ENCODE data around the gene CFC1.
"Not testable (repeated sequence)": the region's sequence is repeated elsewhere in the genome, so short reads cannot be mapped to it uniquely, and the experiment has no call there.

The CFC1 gene

DNA sequence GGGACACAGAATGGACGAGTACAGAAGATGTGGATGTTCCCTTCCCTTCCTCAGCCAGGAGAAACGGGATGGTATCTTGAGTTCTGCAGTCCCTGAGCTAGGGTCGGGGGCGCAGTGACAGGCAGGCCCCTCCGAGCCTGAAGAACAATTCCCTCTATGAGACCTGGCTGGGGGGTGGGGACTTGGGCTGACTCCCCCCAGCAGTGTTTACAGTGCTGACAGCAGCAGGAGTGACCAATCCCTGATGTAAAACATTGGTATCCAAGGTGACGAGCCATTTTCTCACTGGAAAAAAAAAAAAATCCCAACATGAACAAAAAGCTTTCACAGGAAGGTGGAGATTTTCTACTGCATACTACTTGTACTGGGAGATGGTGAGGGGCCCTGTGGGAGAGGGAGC lies at the start of gene CFC1:
Gene CFC1, minus strand, starts transcription at position 183 of the 400 bp plus-strand sequence. CDS start 288 bp downstream, outside the sequence.
- DNase-seq; in situ Hi-C loops (cut with MboI; ENCODE audit: low pct_unique_long_range_greater_than_20kb, low sequenced_read_pairs): not testable (repeated sequence)

DNA sequence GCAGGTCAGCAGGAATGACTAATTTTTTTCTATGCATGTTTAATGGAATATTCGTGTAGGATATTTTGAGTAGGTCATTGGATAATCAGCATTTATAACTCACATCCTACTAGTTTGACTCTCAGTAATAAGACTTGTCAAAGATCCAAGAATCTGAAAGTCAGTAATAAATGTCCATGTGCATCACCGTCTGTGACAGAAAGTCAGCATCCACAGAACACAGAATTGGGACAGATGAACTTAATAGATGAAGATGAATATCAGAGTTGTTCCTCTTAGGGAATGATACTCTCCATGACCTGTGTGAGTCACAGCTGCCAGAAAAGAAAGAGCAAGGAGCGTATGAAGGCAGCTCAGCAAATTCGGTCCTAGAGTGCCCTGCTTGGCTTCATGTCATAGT lies 42.3 kb upstream of the CFC1 start:
- in situ Hi-C loops (cut with MboI; ENCODE audit: low pct_unique_long_range_greater_than_20kb, low sequenced_read_pairs); DNase-seq: not testable (repeated sequence)

DNA sequence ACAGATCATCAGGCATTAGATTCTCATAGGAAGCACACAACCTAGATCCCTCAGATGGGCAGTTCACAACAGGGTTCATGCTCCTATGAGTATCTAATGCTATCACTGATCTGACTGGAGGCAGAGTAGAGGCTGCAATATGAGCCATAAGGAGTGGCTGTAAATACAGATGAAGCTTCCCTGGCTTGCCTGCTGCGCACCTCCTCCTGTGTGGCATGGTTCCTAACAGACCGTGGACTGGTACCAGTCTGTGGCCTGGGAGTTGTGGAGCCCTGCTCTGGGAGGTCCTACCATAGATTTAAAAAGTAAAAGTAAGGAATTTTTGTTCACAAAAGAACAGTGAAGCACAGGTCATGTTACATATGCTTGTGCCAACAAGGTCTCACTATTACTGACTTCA lies 39.6 kb upstream of the CFC1 start:
- in situ Hi-C loops (cut with MboI; ENCODE audit: low pct_unique_long_range_greater_than_20kb, low sequenced_read_pairs); DNase-seq: not testable (repeated sequence)

DNA sequence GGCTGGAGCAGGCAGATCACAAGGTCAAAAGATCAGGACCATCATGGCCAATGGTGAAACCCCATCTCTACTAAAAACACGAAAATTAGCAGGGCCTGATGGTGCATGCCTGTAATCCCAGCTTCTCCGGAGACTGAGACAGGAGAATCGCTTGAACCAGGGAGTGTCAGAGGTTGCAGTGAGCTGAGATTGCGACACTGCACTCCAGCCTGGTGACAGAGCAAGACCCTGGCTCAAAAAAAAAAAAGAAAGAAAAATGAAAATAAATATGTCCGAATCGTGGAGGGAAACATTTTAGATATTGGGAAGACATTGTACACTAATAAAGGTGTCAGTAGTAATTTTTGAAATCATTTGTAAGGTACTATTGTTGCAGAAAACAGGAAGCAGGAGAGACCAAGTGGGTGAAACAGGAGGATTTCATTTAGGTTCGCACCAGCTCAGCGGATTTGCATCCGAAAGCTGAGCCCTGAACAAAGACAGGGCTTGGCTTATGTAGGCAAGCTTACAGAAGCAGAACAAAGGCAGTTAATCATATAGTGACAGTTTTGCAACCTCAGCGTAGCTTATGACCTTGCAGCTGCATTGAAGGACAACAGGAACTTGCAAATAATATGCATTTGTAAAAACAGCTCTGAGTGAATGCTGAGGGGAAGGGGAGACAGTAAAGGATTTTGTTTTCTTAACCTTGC lies 29.6 kb upstream of the CFC1 start:
- in situ Hi-C loops (cut with MboI; ENCODE audit: low pct_unique_long_range_greater_than_20kb, low sequenced_read_pairs); DNase-seq: not testable (repeated sequence)

DNA sequence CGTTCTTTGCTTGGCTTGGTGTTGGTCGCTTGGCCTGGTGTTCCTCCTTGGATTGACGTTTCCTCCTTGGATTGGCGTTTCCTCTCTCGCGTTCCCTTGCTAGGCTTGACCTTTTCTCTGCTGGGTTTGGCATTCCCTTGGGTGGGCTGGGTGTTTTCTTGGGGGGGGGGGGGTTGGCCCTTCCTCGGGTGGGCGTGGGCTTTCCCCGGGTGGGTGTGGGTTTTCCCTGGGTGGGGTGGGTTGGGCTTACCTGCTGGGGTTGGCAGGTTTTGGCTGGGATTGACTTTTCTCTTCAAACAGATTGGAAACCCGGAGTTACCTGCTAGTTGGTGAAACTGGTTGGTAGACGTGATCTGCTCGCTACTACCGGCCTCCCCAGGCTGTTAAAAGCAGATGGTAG lies 11.8 kb upstream of the CFC1 start, which contains the start of gene POTEJ:
Gene POTEJ, plus strand, starts transcription at position 301 of the 400 bp plus-strand sequence. Its CDS starts 93 bp downstream, at position 394.
- in situ Hi-C loops (cut with MboI; ENCODE audit: low pct_unique_long_range_greater_than_20kb, low sequenced_read_pairs); DNase-seq: not testable (repeated sequence)

DNA sequence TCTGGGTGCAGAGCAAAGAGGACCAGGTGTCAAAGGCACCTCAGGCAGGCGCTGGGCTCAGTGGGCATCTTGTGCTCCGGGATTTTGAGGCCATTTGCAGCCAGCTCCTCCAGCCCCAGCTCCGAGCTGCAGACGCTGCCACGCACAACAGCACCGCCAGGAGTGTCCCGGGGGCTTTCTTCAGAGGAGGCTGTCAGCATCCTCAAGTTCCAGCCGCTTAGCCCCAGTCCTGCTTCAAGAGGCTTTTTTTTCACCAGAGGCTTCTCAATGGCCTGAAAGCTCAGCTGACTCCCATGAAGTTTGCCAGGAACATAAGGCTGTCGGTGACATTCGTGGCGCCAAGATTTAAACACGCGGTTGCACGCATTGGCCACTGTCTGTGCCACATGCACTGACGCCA lies 11.1 kb upstream of the CFC1 start:
- in situ Hi-C loops (cut with MboI; ENCODE audit: low pct_unique_long_range_greater_than_20kb, low sequenced_read_pairs); DNase-seq: not testable (repeated sequence)

DNA sequence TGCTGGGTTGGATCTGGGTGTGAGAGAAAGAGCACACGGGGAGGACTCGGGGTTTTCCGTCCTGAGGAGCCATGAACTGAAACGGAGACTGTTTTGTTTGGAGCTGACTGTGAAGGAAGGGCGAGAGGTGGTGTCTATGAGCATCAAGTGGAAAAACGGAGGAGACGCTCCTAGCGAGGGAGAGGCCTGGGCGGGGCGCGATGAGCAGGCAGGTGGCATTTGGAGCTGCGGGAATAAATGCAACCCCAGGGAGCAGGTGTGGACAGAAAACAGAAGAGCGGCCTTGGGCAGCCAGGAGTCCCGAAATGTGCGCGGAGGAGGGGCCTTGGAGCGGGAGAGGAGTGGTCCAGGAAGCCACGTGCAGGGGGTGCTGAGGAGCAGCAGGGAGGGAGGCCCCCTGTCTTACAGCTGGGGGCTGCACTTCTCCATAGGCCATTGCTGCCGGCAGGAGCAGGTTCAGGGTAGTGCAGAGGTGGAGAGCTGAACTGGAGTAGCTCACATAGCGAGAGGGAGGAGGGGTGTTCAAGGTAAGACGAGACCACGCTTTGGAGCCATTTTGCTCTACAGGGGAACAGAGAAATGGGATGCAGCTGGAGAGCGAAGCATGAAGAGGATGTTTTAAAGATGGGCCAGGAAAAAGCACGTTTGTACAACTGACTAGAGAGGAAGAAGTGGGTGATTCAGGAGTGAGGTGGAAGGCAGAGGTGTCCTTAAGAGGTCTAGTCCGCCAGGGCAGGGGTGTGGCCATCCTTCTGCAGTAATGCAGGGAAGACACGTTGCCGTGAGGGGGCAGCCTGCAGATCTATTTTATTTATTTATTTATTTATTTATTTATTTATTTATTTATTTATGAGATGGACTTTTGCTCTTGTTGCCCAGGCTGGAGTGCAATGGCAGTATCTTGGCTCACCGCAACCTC lies 9.9 kb upstream of the CFC1 start:
- DNase-seq; in situ Hi-C loops (cut with MboI; ENCODE audit: low pct_unique_long_range_greater_than_20kb, low sequenced_read_pairs): not testable (repeated sequence)

DNA sequence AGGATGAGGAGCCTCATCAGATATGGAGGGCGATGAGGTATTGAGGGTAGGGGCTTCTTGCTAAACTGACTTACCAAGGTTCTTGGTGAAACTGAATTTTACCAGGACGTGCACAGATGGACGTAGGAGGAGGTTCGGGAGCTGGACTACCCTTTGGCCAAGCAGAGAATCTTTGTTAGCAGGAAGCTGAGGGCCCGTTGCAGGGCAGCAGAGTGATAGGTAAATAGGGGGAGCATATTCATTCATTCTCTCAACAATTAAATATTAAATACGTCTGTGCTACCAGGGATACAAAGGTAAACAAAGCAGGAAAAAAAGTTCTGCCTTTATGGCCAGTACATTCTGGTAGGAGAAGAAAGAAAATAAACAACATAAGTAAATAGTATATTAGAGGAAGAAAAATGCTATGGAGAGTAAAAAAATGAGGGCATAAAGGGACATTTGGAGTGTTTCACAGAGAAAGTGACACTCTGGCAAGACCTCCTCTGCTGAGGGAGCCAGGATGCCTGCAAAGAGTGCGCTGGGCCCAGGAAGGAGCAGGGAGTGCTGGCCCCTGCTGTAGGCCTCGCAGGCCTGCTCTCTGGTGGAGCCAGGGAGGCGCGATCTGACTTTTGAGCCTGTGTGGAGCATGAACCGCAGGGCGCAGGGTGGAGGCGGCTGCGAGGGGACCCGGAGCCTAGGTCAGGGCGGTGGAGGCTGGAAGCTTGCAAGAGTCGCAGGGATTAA lies 9.1 kb upstream of the CFC1 start:
- DNase-seq; in situ Hi-C loops (cut with MboI; ENCODE audit: low pct_unique_long_range_greater_than_20kb, low sequenced_read_pairs): not testable (repeated sequence)

DNA sequence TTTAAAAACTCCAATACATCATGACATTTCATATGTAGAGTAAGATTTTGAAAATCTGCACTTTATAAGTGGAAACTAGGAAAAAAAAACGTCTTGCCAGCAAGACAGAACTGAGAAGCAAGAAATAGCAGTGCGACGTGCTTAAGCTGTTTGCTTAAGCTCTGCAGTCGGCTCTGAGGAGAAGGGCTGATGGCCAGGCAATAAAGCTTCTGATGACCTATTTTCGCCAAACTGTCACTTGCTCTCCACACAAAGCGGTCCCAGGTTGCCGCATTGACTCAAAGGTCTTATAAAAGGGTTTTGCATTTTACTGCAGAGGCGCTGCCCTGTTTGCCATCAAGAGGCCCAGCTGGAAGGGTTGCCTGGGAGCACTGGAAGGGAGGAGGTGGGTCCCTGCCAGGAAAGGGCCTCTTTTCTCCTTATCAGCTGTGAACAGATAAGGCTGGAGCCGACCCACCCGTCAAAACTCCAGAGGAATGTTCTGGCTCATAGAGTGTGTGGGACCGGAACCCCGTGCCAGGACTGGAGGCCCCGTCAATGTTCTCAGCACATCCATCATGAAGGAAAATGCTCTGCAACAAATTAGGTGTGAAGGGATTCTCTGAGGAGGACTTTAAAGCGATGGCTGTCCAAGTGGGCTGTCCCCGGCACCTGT lies 2.4 kb upstream of the CFC1 start:
- in situ Hi-C loops (cut with MboI; ENCODE audit: low pct_unique_long_range_greater_than_20kb, low sequenced_read_pairs); DNase-seq: not testable (repeated sequence)

DNA sequence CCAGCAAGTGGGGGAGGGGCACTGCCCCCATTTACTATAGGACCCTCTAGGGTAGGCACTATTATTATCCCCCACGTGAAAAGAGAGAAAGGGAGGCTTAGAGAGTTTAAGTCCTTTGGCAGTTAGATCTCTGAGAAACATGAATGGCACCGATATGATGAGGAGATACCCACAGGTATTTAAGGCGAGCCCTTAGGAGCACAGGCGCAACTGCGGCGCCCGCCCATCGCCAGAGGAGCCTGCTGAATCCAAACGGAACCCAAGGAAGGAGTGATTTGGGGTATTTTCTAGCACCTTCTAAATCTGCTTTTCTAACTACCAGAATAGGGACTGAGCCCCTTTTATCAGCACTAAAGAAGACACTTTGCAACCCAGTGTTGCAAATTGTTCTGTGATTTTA lies 551 bp upstream of the CFC1 start:
- DNase-seq; in situ Hi-C loops (cut with MboI; ENCODE audit: low pct_unique_long_range_greater_than_20kb, low sequenced_read_pairs): not testable (repeated sequence)

DNA sequence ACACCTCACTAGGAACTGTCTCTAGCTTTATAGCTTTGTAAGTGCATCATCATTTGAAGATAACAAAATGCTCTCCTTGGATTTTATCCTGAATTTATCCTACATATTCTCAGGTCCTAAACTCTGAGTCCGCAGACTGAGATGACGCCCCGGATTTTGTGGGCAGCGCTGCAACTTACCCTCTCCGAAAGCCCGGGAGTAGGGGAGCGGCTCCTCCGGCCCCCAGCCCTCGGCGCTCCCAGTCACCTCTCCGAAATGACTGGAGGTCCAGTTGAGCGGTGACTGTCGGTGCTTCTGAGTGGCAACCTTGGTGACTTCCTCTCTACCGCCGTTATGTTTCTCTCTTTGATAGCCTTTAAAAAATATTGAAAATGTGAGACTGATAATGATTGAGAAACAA lies 912 bp downstream of the CFC1 start:
- DNase-seq; in situ Hi-C loops (cut with MboI; ENCODE audit: low pct_unique_long_range_greater_than_20kb, low sequenced_read_pairs): not testable (repeated sequence)

DNA sequence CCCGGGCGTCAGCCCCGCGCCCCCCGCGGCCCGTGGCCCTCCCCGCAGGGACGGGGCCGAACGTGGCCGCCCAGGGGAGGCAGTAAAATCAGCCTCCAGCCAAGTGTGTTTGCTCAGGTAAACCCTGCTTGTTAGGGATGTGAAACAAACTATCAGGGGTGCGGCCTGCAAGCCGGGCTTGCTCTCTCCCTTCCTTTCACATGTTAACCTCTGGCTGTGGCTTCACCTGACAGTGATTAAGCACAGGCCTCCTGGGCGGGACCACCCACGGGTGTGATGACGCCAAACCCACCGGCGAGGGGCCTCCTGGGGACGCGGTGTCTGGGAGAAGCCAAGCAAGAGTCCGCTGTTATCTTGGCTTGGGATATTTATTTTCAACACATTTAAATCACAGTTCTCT lies 1.4 kb downstream of the CFC1 start:
- in situ Hi-C loops (cut with MboI; ENCODE audit: low pct_unique_long_range_greater_than_20kb, low sequenced_read_pairs); DNase-seq: not testable (repeated sequence)

DNA sequence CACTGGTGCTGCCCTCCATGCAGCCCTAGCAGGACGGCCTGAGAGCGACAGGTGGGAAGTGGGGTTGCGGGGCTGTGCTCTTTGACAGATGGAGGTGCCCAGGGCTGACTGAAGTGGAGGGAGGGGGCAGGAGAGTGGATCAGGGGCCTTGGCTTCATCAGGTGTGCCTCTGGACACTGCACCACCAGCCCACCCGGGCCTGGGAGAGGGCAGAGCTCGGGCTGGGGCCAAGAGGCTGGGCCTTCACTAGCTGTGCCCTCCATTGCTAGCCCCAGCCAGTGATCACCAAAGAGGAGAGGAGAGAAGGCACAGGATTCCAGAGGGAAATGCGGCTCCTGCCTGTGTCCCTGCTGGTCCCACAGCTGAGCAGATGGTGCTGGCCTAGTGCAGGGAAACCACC lies 2.6 kb downstream of the CFC1 start:
- in situ Hi-C loops (cut with MboI; ENCODE audit: low pct_unique_long_range_greater_than_20kb, low sequenced_read_pairs); DNase-seq: not testable (repeated sequence)

DNA sequence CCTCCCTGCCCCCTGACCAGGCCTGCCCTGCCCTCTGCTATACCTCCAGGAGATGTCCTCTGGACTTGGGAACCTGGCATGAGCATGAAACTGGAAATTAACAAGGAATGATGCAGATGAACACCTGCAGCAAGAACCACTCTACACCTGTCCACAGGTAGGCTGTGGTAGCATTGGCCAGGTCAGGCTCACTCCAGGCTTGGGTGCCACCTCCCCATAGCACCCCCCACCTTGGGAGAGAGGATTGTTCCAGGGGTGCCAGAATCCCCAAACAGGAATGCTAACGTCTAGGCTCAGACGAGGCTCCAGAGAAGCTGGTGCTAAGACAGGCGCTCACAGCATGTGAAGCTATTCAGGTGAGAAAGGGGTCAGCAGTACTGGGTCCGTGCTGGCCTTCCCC lies 5.4 kb downstream of the CFC1 start:
- DNase-seq; in situ Hi-C loops (cut with MboI; ENCODE audit: low pct_unique_long_range_greater_than_20kb, low sequenced_read_pairs): not testable (repeated sequence)

DNA sequence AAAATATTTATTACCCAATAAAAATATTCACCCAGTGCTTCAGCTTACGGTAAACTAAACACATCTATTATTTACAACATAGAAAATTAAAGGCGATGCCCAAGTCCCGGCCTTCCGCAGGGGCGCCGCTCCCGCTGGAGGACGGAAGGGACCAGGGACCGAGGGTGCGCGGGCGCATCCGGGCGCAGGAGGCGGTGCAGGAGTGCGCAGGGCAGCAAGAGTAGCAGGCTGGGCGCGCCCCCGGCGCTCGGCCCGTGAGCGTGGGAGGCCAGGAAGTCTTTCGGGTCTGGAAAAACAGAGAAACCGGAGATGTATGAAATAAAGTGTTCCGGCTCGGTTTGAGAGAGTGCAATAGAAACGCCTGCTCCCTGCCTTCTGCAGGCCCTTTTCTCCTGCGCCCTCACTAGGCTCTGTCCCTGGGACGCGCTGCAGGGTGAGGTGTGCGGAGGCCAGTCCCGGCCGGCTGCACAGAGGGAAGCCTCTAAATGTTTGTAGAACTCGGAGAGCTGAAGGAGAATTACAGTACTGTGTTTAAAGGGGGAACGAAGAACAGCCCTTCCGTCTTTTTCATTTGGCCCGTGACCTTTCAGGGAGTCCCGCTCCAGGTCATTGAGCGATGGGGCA lies 6.5 kb downstream of the CFC1 start:
- in situ Hi-C loops (cut with MboI; ENCODE audit: low pct_unique_long_range_greater_than_20kb, low sequenced_read_pairs); DNase-seq: not testable (repeated sequence)

DNA sequence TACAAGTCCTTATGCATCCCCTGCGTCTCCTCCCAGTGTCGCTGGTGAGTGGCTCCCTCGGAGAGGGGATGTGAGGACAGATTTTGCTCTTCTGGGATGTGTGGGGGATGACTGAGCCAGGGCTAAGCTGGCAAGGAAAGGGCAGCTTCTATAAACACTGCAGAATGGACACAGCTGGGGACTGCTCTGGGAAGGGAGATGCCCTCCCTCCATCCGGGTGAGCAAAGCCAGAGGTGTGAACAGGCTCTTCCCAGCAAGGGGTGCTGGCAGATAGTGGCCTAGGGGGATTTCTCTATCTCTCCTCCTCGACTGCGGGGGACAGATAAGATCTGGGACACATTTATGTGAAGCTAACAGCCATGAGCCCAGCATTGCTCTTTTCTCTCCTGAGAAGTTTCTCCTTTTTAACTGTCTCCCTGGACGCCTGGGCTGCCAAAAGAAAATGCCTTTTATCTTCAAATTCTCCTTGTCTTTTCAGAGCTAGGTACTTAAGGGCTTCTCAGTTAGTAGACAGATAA lies 8.5 kb downstream of the CFC1 start:
- in situ Hi-C loops (cut with MboI; ENCODE audit: low pct_unique_long_range_greater_than_20kb, low sequenced_read_pairs); DNase-seq: not testable (repeated sequence)

DNA sequence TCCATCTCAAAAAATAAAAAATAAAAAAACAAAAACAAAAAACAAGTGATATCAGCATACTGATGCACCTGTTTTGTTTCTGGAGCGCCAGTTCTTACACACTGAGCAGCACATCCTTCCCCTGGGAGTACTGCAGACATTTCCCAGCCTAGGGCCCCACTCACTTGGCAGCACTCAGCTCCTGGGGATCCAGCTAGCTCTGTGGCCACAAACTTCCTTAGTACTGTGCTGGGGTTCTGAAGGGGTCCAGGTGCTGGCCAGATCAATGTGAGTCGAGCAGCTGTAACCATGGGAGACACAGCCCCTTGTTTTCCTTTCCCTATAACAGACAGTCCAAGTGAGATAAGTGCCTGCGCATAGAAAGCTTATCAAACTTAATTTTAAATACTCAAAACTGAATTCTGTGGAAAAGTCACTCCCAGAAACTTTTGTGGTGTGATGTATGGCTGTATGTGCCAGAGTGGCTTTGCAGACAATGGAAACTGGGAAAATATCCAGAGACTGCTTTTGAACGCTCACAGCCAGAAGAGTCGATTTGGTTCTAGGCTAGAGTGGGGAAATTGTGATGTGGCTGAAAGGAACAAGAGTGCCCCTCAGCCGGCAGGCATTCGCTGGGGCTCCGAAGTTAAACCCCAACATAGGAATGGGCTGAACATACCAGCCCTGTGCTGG lies 9.1 kb downstream of the CFC1 start:
- DNase-seq; in situ Hi-C loops (cut with MboI; ENCODE audit: low pct_unique_long_range_greater_than_20kb, low sequenced_read_pairs): not testable (repeated sequence)

Data from KBM-7 (cell line).